Rectal smooth muscle tissue (tissue), 1 donor: ENCODE results near the gene PPP2R5B.

Experiments used
- H3K27ac ChIP-seq: one replicate; pipeline ENCODE4 v1.7.0; 2013; ENCODE audit warnings: low read depth, low read length, inconsistent platforms
- H3K27me3 ChIP-seq: one replicate; pipeline ENCODE4 v1.7.0; 2013; ENCODE audit warnings: low read length; ENCODE audit not compliant: control insufficient read depth, insufficient read depth
- H3K36me3 ChIP-seq: one replicate; pipeline ENCODE4 v1.7.0; 2013; ENCODE audit warnings: low read length; ENCODE audit not compliant: control insufficient read depth, insufficient read depth
- H3K4me1 ChIP-seq: one replicate; pipeline ENCODE4 v1.7.0; 2013; ENCODE audit warnings: low read length; ENCODE audit not compliant: control insufficient read depth, insufficient read depth
- H3K4me3 ChIP-seq: one replicate; pipeline ENCODE4 v1.7.0; 2013; ENCODE audit warnings: low read length
- H3K9ac ChIP-seq: one replicate; pipeline ENCODE4 v1.7.0; 2013; ENCODE audit warnings: low read length

Gene PPP2R5B

DNA sequence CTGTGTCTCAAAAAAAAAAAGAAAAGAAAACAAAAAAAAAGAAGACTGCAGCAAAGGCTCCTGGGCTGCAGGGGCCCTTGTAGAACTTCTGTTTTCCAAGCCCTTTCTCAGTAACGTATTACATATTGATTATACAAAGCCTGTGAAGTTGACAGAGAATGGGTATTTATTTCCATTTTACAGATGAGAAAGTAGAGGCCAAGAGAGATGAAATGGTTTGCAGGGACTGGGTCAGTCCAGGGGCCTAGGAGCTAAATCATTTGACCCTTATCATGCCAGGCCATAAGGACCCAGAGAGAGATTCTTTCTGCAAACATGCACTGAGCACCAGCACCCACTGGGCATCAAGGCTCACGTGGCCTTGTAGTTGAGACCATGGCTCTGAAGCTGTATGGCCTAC lies 4.5 kb downstream of the PPP2R5B start:
- Histone ChIP-seq H3K27me3 (no peaks in the 10 kb centered on the region), H3K27ac (no peak overlapping the region), H3K4me3 (no peak overlapping the region), H3K9ac (no peak overlapping the region), H3K36me3 (peaks cover 32% of the 10 kb centered on the region), H3K4me1 (peaks cover 3% of the 10 kb centered on the region)

- H3K36me3 ChIP-seq: peaks cover 33% of the 10 kb centered on the region
Observed at GRCh38 chr11:64929625-64930024, 5.1 kb downstream of the PPP2R5B start.

DNA sequence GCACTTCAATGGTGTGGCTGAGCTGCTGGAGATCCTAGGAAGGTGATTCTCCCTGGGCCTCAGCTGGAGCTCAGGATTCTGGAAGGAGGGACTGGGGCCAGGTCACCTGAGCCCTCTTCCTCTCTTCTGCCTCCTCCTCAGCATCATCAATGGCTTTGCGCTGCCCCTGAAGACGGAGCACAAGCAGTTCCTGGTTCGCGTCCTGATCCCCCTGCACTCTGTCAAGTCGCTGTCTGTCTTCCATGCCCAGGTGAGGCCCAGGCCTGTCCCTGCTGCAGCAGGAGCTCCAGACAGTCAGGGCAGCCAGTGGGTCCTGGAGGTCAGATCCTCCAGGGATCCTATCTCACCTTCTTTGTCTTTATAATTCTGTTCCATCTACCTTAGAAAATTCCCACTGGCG lies 5.9 kb downstream of the PPP2R5B start:
- H3K4me1 ChIP-seq: peaks cover 2% of the 10 kb centered on the region
- H3K27me3 ChIP-seq: no peaks in the 10 kb centered on the region
- peaks cover 33% of the 10 kb centered on the region for H3K36me3 ChIP-seq
- no peak overlapping the region for H3K27ac ChIP-seq
- no peak overlapping the region for H3K9ac ChIP-seq
- no peak overlapping the region for H3K4me3 ChIP-seq

More at GRCh38 chr11:64929625-64930024, 5.1 kb downstream of the PPP2R5B start:
- Histone ChIP-seq H3K4me1 (peaks cover 3% of the 10 kb centered on the region), H3K27me3 (no peaks in the 10 kb centered on the region), H3K9ac (no peak overlapping the region), H3K4me3 (no peak overlapping the region), H3K27ac (no peak overlapping the region)

DNA sequence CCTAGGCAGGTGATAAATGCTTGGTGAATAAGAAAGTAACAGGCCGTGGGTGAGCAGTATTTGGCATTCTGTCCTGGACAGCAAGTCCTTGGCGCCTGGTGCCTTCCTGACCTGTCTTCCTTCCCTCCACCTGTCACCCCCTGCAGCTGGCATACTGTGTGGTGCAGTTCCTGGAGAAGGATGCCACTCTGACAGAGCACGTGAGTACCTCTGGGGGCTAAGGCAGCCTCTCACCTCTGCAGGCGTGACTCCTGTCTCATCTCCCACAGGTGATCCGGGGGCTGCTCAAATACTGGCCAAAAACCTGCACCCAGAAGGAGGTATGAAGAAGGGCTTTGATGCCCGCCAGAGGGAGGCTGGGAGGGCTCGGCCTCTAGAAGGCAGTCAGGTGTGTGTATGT lies 6.8 kb downstream of the PPP2R5B start:
- H3K27me3 ChIP-seq: no peaks in the 10 kb centered on the region
- H3K4me3 ChIP-seq: no peak overlapping the region
- H3K36me3 ChIP-seq: peaks cover 33% of the 10 kb centered on the region
- no peaks in the 10 kb centered on the region for H3K4me1 ChIP-seq
- no peak overlapping the region for H3K9ac ChIP-seq
- no peak overlapping the region for H3K27ac ChIP-seq

- Histone ChIP-seq H3K9ac (no peak overlapping the region), H3K4me1 (no peaks in the 10 kb centered on the region), H3K27ac (no peak overlapping the region), H3K27me3 (no peaks in the 10 kb centered on the region), H3K36me3 (peaks cover 33% of the 10 kb centered on the region), H3K4me3 (no peak overlapping the region)
Observed at GRCh38 chr11:64932324-64932723, 7.8 kb downstream of the PPP2R5B start.

DNA sequence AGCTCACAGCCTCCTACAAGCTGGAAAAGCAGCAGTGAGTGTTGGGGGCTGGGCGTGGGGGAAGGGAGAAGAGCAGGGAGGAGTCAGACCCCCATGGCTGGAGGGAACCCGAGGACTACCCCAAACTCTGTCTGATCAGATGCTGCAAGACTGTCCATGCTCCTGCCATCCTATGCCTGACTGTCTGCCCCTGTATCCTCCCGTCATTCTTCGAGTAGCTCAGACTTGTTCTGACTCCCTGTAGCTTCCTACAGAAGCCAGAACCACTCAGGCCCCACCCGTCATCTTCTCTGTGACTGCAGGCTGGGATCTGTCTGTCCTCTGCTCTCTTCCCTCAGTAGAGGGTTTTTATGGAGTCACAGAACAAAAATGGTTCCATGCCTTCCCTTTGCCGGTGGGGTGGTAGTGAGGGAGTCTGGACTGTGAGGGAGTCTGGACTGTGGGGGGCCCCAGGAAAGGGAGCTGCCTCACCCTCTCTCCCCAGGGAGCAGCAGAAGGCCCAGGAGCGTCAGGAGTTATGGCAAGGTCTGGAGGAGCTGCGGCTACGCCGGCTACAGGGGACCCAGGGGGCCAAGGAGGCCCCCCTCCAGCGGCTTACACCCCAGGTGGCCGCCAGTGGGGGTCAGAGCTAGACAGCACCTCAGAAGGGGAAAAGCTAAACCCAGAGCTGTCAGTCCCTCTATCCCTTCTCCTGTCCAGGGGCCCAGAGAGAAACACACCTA lies 8.9 kb downstream of the PPP2R5B start:
- Histone ChIP-seq H3K27me3 (no peaks in the 10 kb centered on the region), H3K27ac (no peak overlapping the region), H3K4me3 (no peak overlapping the region), H3K36me3 (peaks cover 29% of the 10 kb centered on the region), H3K4me1 (no peaks in the 10 kb centered on the region), H3K9ac (no peak overlapping the region)

DNA sequence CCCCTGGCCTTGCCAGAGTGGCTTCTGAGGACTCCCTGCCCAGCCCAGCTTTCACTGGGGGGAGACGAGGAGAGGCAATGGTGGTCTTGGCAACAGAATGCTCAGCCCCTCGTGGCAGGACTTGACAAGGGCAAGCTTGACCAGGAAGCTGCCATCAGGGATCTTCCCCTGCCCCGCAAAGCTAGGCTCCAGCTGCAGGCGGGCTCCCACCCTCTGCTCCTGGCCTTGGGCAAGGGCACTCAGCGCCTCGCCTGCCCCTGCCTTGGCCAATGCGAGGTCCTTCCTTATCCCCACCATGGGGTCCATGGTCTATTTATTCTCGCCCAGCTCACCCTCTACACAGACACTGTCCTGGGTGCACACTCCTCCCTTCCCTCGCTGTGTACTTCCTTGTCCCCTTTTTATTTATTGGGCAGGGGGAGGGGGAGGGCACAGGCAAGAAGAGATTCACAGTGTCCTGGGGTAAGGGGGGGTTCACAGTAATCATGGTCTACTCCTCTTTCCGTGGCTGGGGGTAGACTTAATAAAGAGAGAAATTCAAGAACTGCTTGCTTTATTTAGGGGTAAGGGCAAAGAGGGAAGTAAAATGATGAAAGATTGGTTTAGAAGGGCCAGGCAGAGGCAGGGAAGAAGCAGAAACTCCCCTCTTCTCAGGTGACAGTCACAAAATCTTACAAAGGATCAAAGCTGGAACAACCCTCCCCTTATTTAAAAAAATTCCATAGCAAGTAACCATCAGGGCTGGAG lies 9.6 kb downstream of the PPP2R5B start:
- Histone ChIP-seq H3K36me3 (peaks cover 29% of the 10 kb centered on the region), H3K4me1 (no peaks in the 10 kb centered on the region)

GRCh38 chr11:64934682-64935358 lies 10.3 kb downstream of the PPP2R5B start:
- Histone ChIP-seq H3K4me3 (no peak overlapping the region), H3K27ac (no peak overlapping the region), H3K4me1 (no peaks in the 10 kb centered on the region), H3K27me3 (no peaks in the 10 kb centered on the region), H3K9ac (no peak overlapping the region), H3K36me3 (peaks cover 29% of the 10 kb centered on the region)

More for the DNA sequence above, 9.6 kb downstream of the PPP2R5B start:
- H3K27ac ChIP-seq: no peak overlapping the region
- no peak overlapping the region for H3K9ac ChIP-seq
- H3K4me3 ChIP-seq: no peak overlapping the region
- no peaks in the 10 kb centered on the region for H3K27me3 ChIP-seq

- Histone ChIP-seq H3K9ac (no peak within 1 kb of the TSS), H3K4me3 (no peak within 1 kb of the TSS), H3K36me3 (peaks cover 26% of the 10 kb centered on the region), H3K27me3 (no peaks in the 10 kb centered on the region), H3K27ac (no peak within 1 kb of the TSS), H3K4me1 (no peaks in the 10 kb centered on the region)
Observed at GRCh38 chr11:64935359-64936081, 11.0 kb downstream of the PPP2R5B start, which contains the start of gene GPHA2. Gene GPHA2, minus strand, starts transcription at chr11:64935893. Its CDS starts 433 bp downstream, at chr11:64935460.

DNA sequence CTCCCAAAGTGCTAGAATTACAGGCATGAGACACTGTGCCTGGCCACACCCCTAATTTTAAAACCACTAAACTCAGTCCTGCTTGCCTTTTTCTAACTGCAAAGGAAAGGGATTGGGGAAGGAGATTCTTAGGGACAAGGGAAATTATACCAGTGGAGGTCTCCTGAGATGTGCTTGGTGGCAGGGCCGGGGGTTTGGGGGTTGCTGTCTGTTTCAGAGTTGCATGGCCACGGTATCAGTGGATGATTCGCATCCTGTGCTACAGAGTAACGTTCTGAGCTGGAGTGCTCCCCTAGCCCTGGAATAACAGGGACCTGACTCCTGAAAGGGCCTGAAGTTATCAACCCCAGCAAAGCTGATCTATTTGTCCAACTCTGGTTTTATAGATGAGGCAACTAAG lies 12.1 kb downstream of the PPP2R5B start:
- Histone ChIP-seq H3K36me3 (peaks cover 17% of the 10 kb centered on the region), H3K9ac (no peak overlapping the region), H3K4me3 (no peak overlapping the region), H3K27ac (no peak overlapping the region), H3K4me1 (no peaks in the 10 kb centered on the region), H3K27me3 (no peaks in the 10 kb centered on the region)

- H3K9ac ChIP-seq: no peak overlapping the region
- H3K27ac ChIP-seq: no peak overlapping the region
- no peaks in the 10 kb centered on the region for H3K27me3 ChIP-seq
- no peaks in the 10 kb centered on the region for H3K4me1 ChIP-seq
- no peaks in the 10 kb centered on the region for H3K36me3 ChIP-seq
- no peak overlapping the region for H3K4me3 ChIP-seq
Observed at GRCh38 chr11:64947208-64947814, 22.8 kb downstream of the PPP2R5B start.

GRCh38 chr11:64951529-64951928 lies 27.0 kb downstream of the PPP2R5B start:
- Histone ChIP-seq H3K4me3 (no peak overlapping the region), H3K9ac (no peak overlapping the region), H3K4me1 (peaks cover 5% of the 10 kb centered on the region), H3K27ac (no peak overlapping the region), H3K27me3 (no peaks in the 10 kb centered on the region), H3K36me3 (no peaks in the 10 kb centered on the region)
